ENCODE results near the gene LRRC47. TPM values are rescaled to one million over a fixed set of nuclear protein-coding genes. Genes with fewer than 3 reads are reported as not detected.

Gene LRRC47
- total RNA-seq, 1 donor from 2014 or later: 52.3 TPM

- DNase-seq (ENCODE audit: extremely low spot score, unreplicated experiment): no peak
- H3K4me3 Mint-ChIP-seq (ENCODE audit: unreplicated experiment): no peak overlapping the region
- no peaks in the 10 kb centered on the region for H3K9me3 Mint-ChIP-seq (ENCODE audit: unreplicated experiment)
- peaks cover 16% of the 10 kb centered on the region for H3K4me1 Mint-ChIP-seq (ENCODE audit: unreplicated experiment)
- no peak for TF ChIP-seq CTCF (IDR thresholded peaks at IDR 0.05)
- H3K36me3 Mint-ChIP-seq (ENCODE audit: unreplicated experiment): no peaks in the 10 kb centered on the region
- H3K27ac Mint-ChIP-seq (ENCODE audit: unreplicated experiment): no peak overlapping the region
- peaks cover 27% of the 10 kb centered on the region for H3K27me3 Mint-ChIP-seq (ENCODE audit: unreplicated experiment)
Observed at GRCh38 chr1:3799976-3800685, 3.8 kb upstream of the LRRC47 start.

- Mint-ChIP-seq H3K36me3 (ENCODE audit: unreplicated experiment) (no peaks in the 10 kb centered on the region), H3K9me3 (ENCODE audit: unreplicated experiment) (no peaks in the 10 kb centered on the region), H3K4me1 (ENCODE audit: unreplicated experiment) (peaks cover 32% of the 10 kb centered on the region), H3K27ac (ENCODE audit: unreplicated experiment) (peak overlapping the region; percentile 58), H3K4me3 (ENCODE audit: unreplicated experiment) (peak overlapping the region; percentile 80), H3K27me3 (ENCODE audit: unreplicated experiment) (peaks cover 3% of the 10 kb centered on the region)
- no peak for DNase-seq (ENCODE audit: extremely low spot score, unreplicated experiment)
- TF ChIP-seq CTCF (IDR thresholded peaks at IDR 0.05): no peak
Observed at GRCh38 chr1:3795453-3796214, 664 bp downstream of the LRRC47 start.

- Mint-ChIP-seq H3K4me3 (ENCODE audit: unreplicated experiment) (no peak overlapping the region), H3K9me3 (ENCODE audit: unreplicated experiment) (no peaks in the 10 kb centered on the region), H3K4me1 (ENCODE audit: unreplicated experiment) (peaks cover 26% of the 10 kb centered on the region), H3K27ac (ENCODE audit: unreplicated experiment) (no peak overlapping the region), H3K36me3 (ENCODE audit: unreplicated experiment) (peaks cover 6% of the 10 kb centered on the region), H3K27me3 (ENCODE audit: unreplicated experiment) (no peaks in the 10 kb centered on the region)
- DNase-seq (ENCODE audit: extremely low spot score, unreplicated experiment): no peak
- no peak for TF ChIP-seq CTCF (IDR thresholded peaks at IDR 0.05)
Observed at GRCh38 chr1:3790952-3791351, 5.3 kb downstream of the LRRC47 start.

- Mint-ChIP-seq H3K27me3 (ENCODE audit: unreplicated experiment) (no peaks in the 10 kb centered on the region), H3K4me1 (ENCODE audit: unreplicated experiment) (peaks cover 25% of the 10 kb centered on the region), H3K27ac (ENCODE audit: unreplicated experiment) (no peak overlapping the region), H3K9me3 (ENCODE audit: unreplicated experiment) (no peaks in the 10 kb centered on the region), H3K4me3 (ENCODE audit: unreplicated experiment) (no peak overlapping the region), H3K36me3 (ENCODE audit: unreplicated experiment) (peaks cover 8% of the 10 kb centered on the region)
- no peak for TF ChIP-seq CTCF (IDR thresholded peaks at IDR 0.05)
- no peak for DNase-seq (ENCODE audit: extremely low spot score, unreplicated experiment)
Observed at GRCh38 chr1:3790500-3790923, 5.8 kb downstream of the LRRC47 start.
